Endodermal cell (in vitro differentiated cells): ENCODE measurements around the gene UBA52. TPM values are rescaled to one million over a fixed set of nuclear protein-coding genes. Genes with fewer than 3 reads are reported as not detected.
"Not testable (repeated sequence)": the region's sequence is repeated elsewhere in the genome, so short reads cannot be mapped to it uniquely, and the experiment has no call there.

Experiments
- DNase-seq: peaks from one replicate; pipeline ENCODE4 v3.0.0-alpha.2; 2017
- H3K27ac ChIP-seq: 2 replicates; pipeline ENCODE4 v1.5.1; 2013; ENCODE audit warnings: mild to moderate bottlenecking, low read depth, low read length, moderate library complexity
- H3K27me3 ChIP-seq: 2 replicates; pipeline ENCODE4 v1.6.1; 2013; ENCODE audit warnings: mild to moderate bottlenecking, low read length, moderate library complexity; ENCODE audit not compliant: insufficient read depth, control insufficient read depth, poor library complexity, severe bottlenecking
- H3K36me3 ChIP-seq: 2 replicates; pipeline ENCODE4 v1.7.0; 2013; ENCODE audit warnings: mild to moderate bottlenecking, low read length, moderate library complexity; ENCODE audit not compliant: control insufficient read depth, insufficient read depth
- H3K4me1 ChIP-seq: one replicate; pipeline ENCODE4 v1.7.0; 2013; ENCODE audit warnings: low read length; ENCODE audit not compliant: control insufficient read depth, insufficient read depth
- H3K4me3 ChIP-seq: 2 replicates; pipeline ENCODE4 v1.5.1; 2013; ENCODE audit warnings: mild to moderate bottlenecking, low read length, moderate library complexity
- H3K9ac ChIP-seq: 2 replicates; pipeline ENCODE4 v1.6.1; 2013; ENCODE audit warnings: mild to moderate bottlenecking, low read length, moderate library complexity; ENCODE audit not compliant: poor library complexity, severe bottlenecking; ENCODE audit errors: extremely low read depth
- H3K9me3 ChIP-seq: 2 replicates; pipeline ENCODE4 v1.6.1; 2013; ENCODE audit warnings: mild to moderate bottlenecking, low read length, moderate library complexity; ENCODE audit not compliant: control insufficient read depth
- H3K27ac Mint-ChIP-seq: 2 replicates; pipeline ENCODE4 v1.8.0; 2020; ENCODE audit warnings: mixed read lengths
- H3K27me3 Mint-ChIP-seq: 2 replicates; pipeline ENCODE4 v1.8.0; 2021; ENCODE audit warnings: mild to moderate bottlenecking, mixed read lengths; ENCODE audit not compliant: insufficient read depth
- H3K36me3 Mint-ChIP-seq: 2 replicates; pipeline ENCODE4 v1.8.0; 2020; ENCODE audit warnings: low read depth, mixed read lengths
- H3K4me1 Mint-ChIP-seq: 2 replicates; pipeline ENCODE4 v1.8.0; 2020; ENCODE audit warnings: mixed read lengths
- H3K4me3 Mint-ChIP-seq: 2 replicates; pipeline ENCODE4 v1.8.0; 2020; ENCODE audit warnings: mild to moderate bottlenecking, moderate library complexity, mixed read lengths
- H3K9me3 Mint-ChIP-seq: 2 replicates; pipeline ENCODE4 v1.8.0; 2020; ENCODE audit warnings: mild to moderate bottlenecking, mixed read lengths
- WGBS, 2 experiments: methylation state at CpG; one replicate each; pipeline versions ENCODE4 v1.1.5 to v1.1.7; 2013; ENCODE audit warnings: missing lambda C conversion rate in 2 of 2, mixed read lengths in 1 of 2; ENCODE audit not compliant: insufficient coverage in 1 of 2, insufficient read length in 1 of 2; 5-methylcytosine and 5-hydroxymethylcytosine counted together
- total RNA-seq, 2 donors: library from RNA; stranded (reverse); fragmentation: NEBNext Ultra II Directional in 1 of 2; extraction: Animal tissue kit (Norgen Biotek cat#: 25700) in 1 of 2; gene quantifications; 2 replicates in 1 of 2; 3 replicates in 1 of 2; pipeline ENCODE4 v1.2.1, GENCODE V29; 2021
- TF ChIP-seq, protein P1 (sequence below): fragments of 200-600 bp; sonication (generic); conservative IDR thresholded peaks from 2 replicates; pipeline ENCODE4 v1.5.0; 2021; ENCODE audit warnings: antibody characterized with exemption, mild to moderate bottlenecking

The UBA52 gene
- total RNA-seq, 2 donors from 2014 or later: 1,143 to 1,222 TPM

DNA sequence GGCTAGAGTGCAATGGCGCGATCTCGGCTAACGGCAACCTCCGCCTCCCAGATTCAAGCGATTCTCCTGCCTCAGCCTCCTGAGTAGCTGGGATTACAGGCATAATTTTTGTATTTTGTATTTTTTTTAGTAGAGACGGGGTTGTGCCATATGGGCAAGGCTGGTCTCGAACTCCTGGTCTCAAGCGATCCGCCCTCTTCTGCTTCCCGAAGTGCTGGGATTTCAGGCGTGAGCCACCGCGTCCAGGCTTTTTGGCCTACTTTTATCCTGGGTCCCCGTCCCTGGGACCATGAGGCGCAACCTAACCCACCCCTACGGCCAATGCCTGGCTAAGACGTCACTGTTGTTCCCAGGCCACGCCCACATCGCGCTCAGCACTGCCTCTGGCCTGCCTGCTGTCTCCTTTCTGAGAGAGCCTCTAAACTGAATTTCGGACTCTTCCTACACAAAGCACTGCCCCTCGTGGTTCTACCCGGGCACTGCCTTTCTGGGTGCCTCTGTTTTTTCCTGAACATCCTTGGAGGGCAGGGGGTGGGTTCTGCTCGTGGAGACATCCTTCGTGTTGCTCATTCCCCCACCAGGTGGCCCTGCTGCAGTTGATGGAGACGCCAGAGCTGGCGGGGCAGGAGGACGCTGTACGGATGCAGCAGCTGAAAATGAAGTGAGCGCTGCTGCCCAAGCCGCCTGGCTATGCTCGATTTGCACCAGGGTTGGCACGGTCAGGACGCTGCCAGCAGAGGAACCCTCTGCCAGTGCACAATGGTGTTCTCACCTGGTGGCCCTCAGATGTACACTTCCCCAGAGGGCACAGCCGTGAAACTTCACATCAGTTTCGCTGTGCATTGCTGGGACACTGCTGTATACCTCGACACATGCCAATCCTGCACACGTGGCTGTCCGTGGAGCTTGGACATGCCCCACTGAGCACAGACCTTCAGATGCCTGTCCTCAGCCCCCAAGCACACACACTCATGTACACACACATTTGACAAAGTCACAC is 18.9 kb downstream of the UBA52 start:
- H3K27ac Mint-ChIP-seq: peak overlapping the region; percentile 95
- peak overlapping the region; percentile 65 for H3K9ac ChIP-seq
- no peaks in the 10 kb centered on the region for H3K27me3 ChIP-seq
- peaks cover 22% of the 10 kb centered on the region for H3K4me1 Mint-ChIP-seq
- H3K9me3 Mint-ChIP-seq: no peaks in the 10 kb centered on the region
- H3K4me3 ChIP-seq: peak overlapping the region; percentile 86
- TF ChIP-seq, protein P1, sequence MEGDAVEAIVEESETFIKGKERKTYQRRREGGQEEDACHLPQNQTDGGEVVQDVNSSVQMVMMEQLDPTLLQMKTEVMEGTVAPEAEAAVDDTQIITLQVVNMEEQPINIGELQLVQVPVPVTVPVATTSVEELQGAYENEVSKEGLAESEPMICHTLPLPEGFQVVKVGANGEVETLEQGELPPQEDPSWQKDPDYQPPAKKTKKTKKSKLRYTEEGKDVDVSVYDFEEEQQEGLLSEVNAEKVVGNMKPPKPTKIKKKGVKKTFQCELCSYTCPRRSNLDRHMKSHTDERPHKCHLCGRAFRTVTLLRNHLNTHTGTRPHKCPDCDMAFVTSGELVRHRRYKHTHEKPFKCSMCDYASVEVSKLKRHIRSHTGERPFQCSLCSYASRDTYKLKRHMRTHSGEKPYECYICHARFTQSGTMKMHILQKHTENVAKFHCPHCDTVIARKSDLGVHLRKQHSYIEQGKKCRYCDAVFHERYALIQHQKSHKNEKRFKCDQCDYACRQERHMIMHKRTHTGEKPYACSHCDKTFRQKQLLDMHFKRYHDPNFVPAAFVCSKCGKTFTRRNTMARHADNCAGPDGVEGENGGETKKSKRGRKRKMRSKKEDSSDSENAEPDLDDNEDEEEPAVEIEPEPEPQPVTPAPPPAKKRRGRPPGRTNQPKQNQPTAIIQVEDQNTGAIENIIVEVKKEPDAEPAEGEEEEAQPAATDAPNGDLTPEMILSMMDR: peak; percentile 84
- peak overlapping the region; percentile 77 for H3K4me3 Mint-ChIP-seq
- peaks cover 5% of the 10 kb centered on the region for H3K36me3 Mint-ChIP-seq
- peaks cover 3% of the 10 kb centered on the region for H3K4me1 ChIP-seq
- H3K27me3 Mint-ChIP-seq: no peaks in the 10 kb centered on the region
- no peaks in the 10 kb centered on the region for H3K9me3 ChIP-seq
- WGBS, 2 experiments: 31 to 57% methylated on average over 20 to 40 of the region's 40 CpGs
- H3K27ac ChIP-seq: peak overlapping the region; percentile 54
- peaks cover 9% of the 10 kb centered on the region for H3K36me3 ChIP-seq
- DNase-seq: peak; percentile 99

DNA sequence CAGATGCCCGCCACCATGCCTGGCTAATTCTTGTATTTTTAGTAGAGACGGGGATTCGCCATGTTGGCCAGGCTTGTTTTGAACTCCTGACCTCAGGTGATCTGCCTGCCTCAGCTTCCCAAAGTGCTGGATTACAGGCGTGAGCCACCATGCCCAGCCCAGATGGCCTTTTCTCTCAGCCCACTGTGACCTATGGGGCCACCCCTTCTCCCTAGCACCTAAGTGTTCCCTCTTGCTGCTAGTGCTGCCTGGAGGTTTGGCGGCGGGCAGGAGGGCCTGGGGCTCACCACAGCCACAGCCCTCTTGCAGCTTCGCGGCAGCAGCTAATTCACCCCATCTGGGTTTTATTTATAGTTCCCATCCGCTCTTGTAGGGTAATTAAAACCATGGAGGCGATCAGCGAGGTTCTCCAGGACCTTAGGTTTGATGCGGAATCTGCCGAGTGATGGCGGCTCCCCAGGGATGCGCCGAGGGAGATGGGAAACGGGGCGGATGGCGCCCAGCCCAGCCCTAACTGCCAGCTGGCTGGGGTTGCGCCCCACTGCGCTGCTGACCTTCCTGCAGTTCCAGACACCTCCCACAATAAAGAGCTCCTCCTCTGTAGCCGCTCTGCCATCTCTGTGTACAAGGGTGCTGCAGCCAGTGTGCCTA is 20.2 kb downstream of the UBA52 start:
- TF ChIP-seq, protein P1: no peak
- Histone ChIP-seq H3K27me3 (no peaks in the 10 kb centered on the region), H3K9ac (no peak overlapping the region), H3K4me1 (peaks cover 3% of the 10 kb centered on the region), H3K9me3 (no peaks in the 10 kb centered on the region), H3K4me3 (no peak overlapping the region), H3K36me3 (peaks cover 9% of the 10 kb centered on the region), H3K27ac (no peak overlapping the region)
- no peak overlapping the region for H3K27ac Mint-ChIP-seq
- WGBS, 2 experiments: 95% methylated on average over 20 to 22 of the region's 22 CpGs
- H3K9me3 Mint-ChIP-seq: no peaks in the 10 kb centered on the region
- peaks cover 22% of the 10 kb centered on the region for H3K4me1 Mint-ChIP-seq
- H3K4me3 Mint-ChIP-seq: no peak overlapping the region
- no peak for DNase-seq
- H3K27me3 Mint-ChIP-seq: no peaks in the 10 kb centered on the region
- peaks cover 5% of the 10 kb centered on the region for H3K36me3 Mint-ChIP-seq

DNA sequence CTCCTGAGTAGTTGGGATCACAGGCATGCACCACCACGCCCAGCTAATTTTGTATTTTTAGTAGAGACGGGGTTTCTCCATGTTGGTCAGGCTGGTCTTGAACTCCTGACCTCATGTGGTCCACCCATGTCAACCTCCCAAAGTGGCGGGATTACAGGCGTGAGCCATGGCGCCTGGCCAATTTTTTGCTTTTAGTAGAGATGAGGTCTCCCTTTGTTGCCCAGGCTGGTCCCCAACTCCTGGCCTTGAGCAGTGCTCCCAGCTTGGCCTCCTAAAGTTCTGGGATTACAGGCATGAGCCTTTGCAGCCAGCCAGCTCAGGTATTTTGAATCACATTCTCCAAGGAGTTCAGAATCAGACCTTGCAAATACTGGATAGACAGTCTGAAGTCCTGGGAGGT is 21.1 kb downstream of the UBA52 start:
- H3K27me3 Mint-ChIP-seq, H3K9ac ChIP-seq, H3K27me3 ChIP-seq, H3K9me3 ChIP-seq, H3K36me3 Mint-ChIP-seq, H3K9me3 Mint-ChIP-seq, H3K4me3 ChIP-seq, H3K4me1 ChIP-seq, H3K27ac ChIP-seq, H3K36me3 ChIP-seq: not testable (repeated sequence)
- WGBS, 2 experiments: 87 to 95% methylated on average over 5 of the region's 5 CpGs
- peak; percentile 38 for DNase-seq
- Mint-ChIP-seq H3K4me3 (peak overlapping the region; percentile 53), H3K4me1 (peaks cover 22% of the 10 kb centered on the region), H3K27ac (peak overlapping the region; percentile 58)
